Activated T-cell treated with anti-CD3 and anti-CD28 coated beads, Interleukin-2, amount 50 U/mL, for 72 hours (primary cell): ENCODE measurements around the gene GRB10. TPM values are rescaled to one million over a fixed set of nuclear protein-coding genes. Genes with fewer than 3 reads are reported as not detected.
A peak's percentile ranks its signal among the peaks of the same experiment; 100 is the strongest.
"Not testable (repeated sequence)": the region's sequence is repeated elsewhere in the genome, so short reads cannot be mapped to it uniquely, and the experiment has no call there.

Experiments
- ATAC-seq, 2 donors: fragments of 150-1000 bp; cut with Tn5 transposase; replicated peaks in 1 of 2; 2 replicates each; pipeline ENCODE4 v1.10.0; 2021; ENCODE audit warnings: moderate library complexity in 2 of 2, mild to moderate bottlenecking in 1 of 2
- DNase-seq, 2 donors: peaks; one replicate each; pipeline ENCODE4 v3.0.0; 2021 to 2022; ENCODE audit warnings: mixed read lengths in 1 of 2
- H3K27ac Mint-ChIP-seq: one replicate; pipeline ENCODE4 v1.8.0; 2022; ENCODE audit warnings: mild to moderate bottlenecking, moderate library complexity, mixed read lengths
- H3K27me3 Mint-ChIP-seq: one replicate; pipeline ENCODE4 v1.8.0; 2022; ENCODE audit warnings: low read depth, mixed read lengths
- H3K36me3 Mint-ChIP-seq, 2 donors: one replicate each; pipeline ENCODE4 v1.8.0; 2022; ENCODE audit warnings: mixed read lengths in 2 of 2, mild to moderate bottlenecking in 1 of 2; ENCODE audit not compliant: insufficient read depth in 2 of 2
- H3K4me1 Mint-ChIP-seq: one replicate; pipeline ENCODE4 v1.8.0; 2022; ENCODE audit warnings: low read depth, mixed read lengths
- H3K4me3 Mint-ChIP-seq, 2 donors: one replicate each; pipeline ENCODE4 v1.8.0; 2022; ENCODE audit warnings: mild to moderate bottlenecking in 2 of 2, mixed read lengths in 2 of 2, moderate library complexity in 2 of 2
- H3K9me3 Mint-ChIP-seq, 2 donors: one replicate each; pipeline ENCODE4 v1.8.0; 2022; ENCODE audit warnings: mixed read lengths in 2 of 2
- total RNA-seq, 2 donors: library from RNA; stranded (reverse); gene quantifications; one replicate each; pipeline ENCODE4 v1.2.3, GENCODE V29; 2022

GRB10 gene
- total RNA-seq, 2 donors from 2014 or later, result 18.4 to 21.0 TPM

GRCh38 chr7:50781381-50782293 lies 1.1 kb downstream of the GRB10 start:
- Mint-ChIP-seq H3K9me3 (peaks cover 0 to 3% of the 10 kb centered on the region in 2 donors), H3K4me1 (peaks cover 25% of the 10 kb centered on the region), H3K27ac (no peak overlapping the region), H3K4me3 (peak overlapping the region; percentile 66 to 73), H3K27me3 (peaks cover 14% of the 10 kb centered on the region), H3K36me3 (peaks cover 0 to 2% of the 10 kb centered on the region in 2 donors)
- DNase-seq (peak; percentile 16 to 35), ATAC-seq (peak; percentile 52 to 63)

DNA sequence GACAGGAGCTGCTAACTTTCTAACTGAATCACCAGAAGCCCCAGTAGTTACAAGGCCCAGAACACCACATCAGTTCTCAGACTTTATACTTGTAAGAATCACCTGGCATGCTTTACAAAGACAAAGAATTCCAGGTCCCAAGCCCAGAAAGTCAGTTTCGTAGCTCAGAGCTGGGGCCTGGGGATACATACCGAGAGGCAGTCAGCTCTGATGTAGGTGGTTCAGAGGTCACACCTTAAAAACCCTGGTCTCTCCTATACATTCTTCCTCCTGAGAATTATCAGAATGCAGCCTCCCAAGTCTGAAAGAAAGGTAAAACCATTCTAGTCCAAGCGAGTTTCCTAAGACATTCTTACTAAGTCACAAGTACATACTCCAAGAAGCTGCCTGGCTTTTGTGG lies 2.3 kb downstream of the GRB10 start:
- ATAC-seq (no peak), DNase-seq (no peak)
- Mint-ChIP-seq H3K4me3 (no peak overlapping the region), H3K27me3 (peaks cover 14% of the 10 kb centered on the region), H3K27ac (no peak overlapping the region), H3K36me3 (no peaks in the 10 kb centered on the region), H3K4me1 (peaks cover 25% of the 10 kb centered on the region), H3K9me3 (peaks cover 0 to 3% of the 10 kb centered on the region in 2 donors)

DNA sequence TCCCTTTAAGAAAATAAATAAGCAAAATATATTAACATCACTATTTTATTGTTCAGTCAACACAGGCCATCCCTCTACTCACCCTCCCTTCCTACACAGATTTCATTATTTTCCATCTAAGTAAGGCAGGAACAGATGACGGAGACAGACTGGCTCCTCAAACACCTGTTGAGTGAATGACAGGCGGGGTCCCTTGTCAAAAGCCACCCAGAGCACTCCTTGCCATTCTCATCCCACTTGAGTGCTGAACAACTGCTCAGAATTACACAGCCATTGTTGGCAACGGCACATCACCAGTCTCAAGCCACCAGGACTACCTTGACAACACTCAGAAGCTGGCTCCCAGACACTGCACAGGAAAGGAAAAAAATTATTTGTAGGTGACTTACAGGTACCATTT lies 3.3 kb downstream of the GRB10 start:
- H3K27ac Mint-ChIP-seq, result no peak overlapping the region

GRCh38 chr7:50778189-50778588 lies 4.5 kb downstream of the GRB10 start:
- peaks cover 20% of the 10 kb centered on the region for H3K4me1 Mint-ChIP-seq
- H3K36me3 Mint-ChIP-seq, result no peaks in the 10 kb centered on the region
- peaks cover 0 to 3% of the 10 kb centered on the region in 2 donors for H3K9me3 Mint-ChIP-seq
- H3K27me3 Mint-ChIP-seq, result peaks cover 4% of the 10 kb centered on the region
- DNase-seq (no peak), ATAC-seq (no peak)
- no peak overlapping the region for H3K4me3 Mint-ChIP-seq
- no peak overlapping the region for H3K27ac Mint-ChIP-seq

More for the DNA sequence above, 3.3 kb downstream of the GRB10 start:
- Mint-ChIP-seq H3K27me3 (peaks cover 11% of the 10 kb centered on the region), H3K4me1 (peaks cover 25% of the 10 kb centered on the region), H3K4me3 (no peak overlapping the region), H3K9me3 (peaks cover 0 to 3% of the 10 kb centered on the region in 2 donors), H3K36me3 (no peaks in the 10 kb centered on the region)
- no peak for ATAC-seq
- DNase-seq, result no peak

- Mint-ChIP-seq H3K36me3 (no peaks in the 10 kb centered on the region), H3K27me3 (no peaks in the 10 kb centered on the region), H3K9me3 (peaks cover 0 to 3% of the 10 kb centered on the region in 2 donors), H3K4me1 (peaks cover 7% of the 10 kb centered on the region), H3K27ac (no peak overlapping the region), H3K4me3 (no peak overlapping the region)
- no peak for DNase-seq
- no peak for ATAC-seq
Measured at GRCh38 chr7:50775836-50776235, 6.9 kb downstream of the GRB10 start.

- DNase-seq, result no peak
- Mint-ChIP-seq H3K4me1 (peaks cover under 1% of the 10 kb centered on the region), H3K27ac (no peak overlapping the region), H3K27me3 (no peaks in the 10 kb centered on the region), H3K9me3 (peaks cover 0 to 3% of the 10 kb centered on the region in 2 donors), H3K36me3 (no peaks in the 10 kb centered on the region), H3K4me3 (no peak overlapping the region)
- ATAC-seq, result no peak
Measured at GRCh38 chr7:50775231-50775630, 7.5 kb downstream of the GRB10 start.

DNA sequence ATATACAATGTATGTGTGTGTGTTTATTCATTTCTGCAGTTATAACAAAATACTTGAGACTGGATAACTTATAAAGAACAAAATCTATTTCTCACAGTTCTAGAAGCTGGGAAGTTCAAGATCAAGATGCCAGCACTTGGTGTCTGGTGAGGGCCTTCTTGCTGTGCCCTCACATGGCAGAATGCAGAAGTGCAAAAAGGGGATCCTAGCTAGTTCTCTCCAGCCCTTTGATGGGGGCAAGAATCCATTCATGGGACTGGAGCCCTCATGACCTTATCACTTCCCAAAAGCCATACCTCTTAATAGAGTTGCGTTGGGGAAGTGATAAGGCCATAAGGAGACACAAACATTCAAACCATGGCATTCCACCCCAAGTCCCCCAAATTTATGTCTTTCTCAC lies 8.4 kb downstream of the GRB10 start:
- no peak for DNase-seq
- no peak overlapping the region for H3K27ac Mint-ChIP-seq
- H3K27me3 Mint-ChIP-seq, result no peaks in the 10 kb centered on the region
- H3K9me3 Mint-ChIP-seq, result peaks cover 0 to 3% of the 10 kb centered on the region in 2 donors
- H3K4me1 Mint-ChIP-seq, result no peaks in the 10 kb centered on the region
- no peak overlapping the region for H3K4me3 Mint-ChIP-seq
- H3K36me3 Mint-ChIP-seq, result no peaks in the 10 kb centered on the region
- ATAC-seq, result no peak

- ATAC-seq, H3K36me3 Mint-ChIP-seq, DNase-seq, H3K4me1 Mint-ChIP-seq, H3K9me3 Mint-ChIP-seq, H3K27ac Mint-ChIP-seq, H3K4me3 Mint-ChIP-seq, H3K27me3 Mint-ChIP-seq: not testable (repeated sequence)
Measured at GRCh38 chr7:50773071-50773470, 9.6 kb downstream of the GRB10 start.

GRCh38 chr7:50771120-50772002 lies 11.3 kb downstream of the GRB10 start:
- Mint-ChIP-seq H3K27me3 (no peaks in the 10 kb centered on the region), H3K4me1 (no peaks in the 10 kb centered on the region)

GRCh38 chr7:50768485-50769474 lies 13.9 kb downstream of the GRB10 start:
- Mint-ChIP-seq H3K36me3 (peaks cover 0 to 3% of the 10 kb centered on the region in 2 donors), H3K27ac (no peak overlapping the region), H3K27me3 (no peaks in the 10 kb centered on the region), H3K4me1 (no peaks in the 10 kb centered on the region), H3K4me3 (no peak overlapping the region), H3K9me3 (peaks cover 0 to 3% of the 10 kb centered on the region in 2 donors)
- DNase-seq, result no peak
- ATAC-seq, result no peak

More at GRCh38 chr7:50771120-50772002, 11.3 kb downstream of the GRB10 start:
- DNase-seq (no peak), ATAC-seq (no peak)
- Mint-ChIP-seq H3K9me3 (no peaks in the 10 kb centered on the region), H3K4me3 (no peak overlapping the region), H3K36me3 (no peaks in the 10 kb centered on the region), H3K27ac (no peak overlapping the region)

DNA sequence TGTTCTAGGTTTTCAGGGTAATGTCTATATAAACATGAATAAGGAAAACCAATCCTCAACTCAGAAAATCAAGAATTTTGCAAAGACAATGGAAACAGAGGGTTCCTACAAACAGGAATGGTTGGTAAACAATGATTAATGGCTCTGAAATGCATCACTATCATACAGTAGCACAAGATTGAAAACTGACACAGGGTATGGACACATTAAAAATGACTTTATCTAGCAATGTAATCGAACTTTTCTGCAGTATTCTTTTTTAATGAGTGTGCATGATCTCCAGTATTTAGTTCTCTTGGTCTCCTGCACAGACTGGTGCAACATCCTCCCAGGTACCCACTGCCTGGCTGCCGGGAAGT lies 15.9 kb downstream of the GRB10 start:
- H3K36me3 Mint-ChIP-seq, result peaks cover 0 to 8% of the 10 kb centered on the region in 2 donors
- DNase-seq (no peak), ATAC-seq (no peak)
- H3K4me1 Mint-ChIP-seq, result peaks cover 7% of the 10 kb centered on the region
- no peaks in the 10 kb centered on the region for H3K27me3 Mint-ChIP-seq
- H3K27ac Mint-ChIP-seq, result no peak overlapping the region
- H3K4me3 Mint-ChIP-seq, result no peak overlapping the region
- H3K9me3 Mint-ChIP-seq, result peaks cover 0 to 3% of the 10 kb centered on the region in 2 donors

GRCh38 chr7:50766106-50766848 lies 16.4 kb downstream of the GRB10 start:
- H3K36me3 Mint-ChIP-seq, result peaks cover 0 to 8% of the 10 kb centered on the region in 2 donors
- H3K9me3 Mint-ChIP-seq, result peaks cover 0 to 3% of the 10 kb centered on the region in 2 donors
- peaks cover 13% of the 10 kb centered on the region for H3K4me1 Mint-ChIP-seq
- DNase-seq (no peak), ATAC-seq (no peak)
- H3K27ac Mint-ChIP-seq, result no peak overlapping the region
- H3K4me3 Mint-ChIP-seq, result no peak overlapping the region
- H3K27me3 Mint-ChIP-seq, result no peaks in the 10 kb centered on the region
